GM11168 (cell line): ENCODE measurements around the gene TRIM56.
"Not testable (repeated sequence)": the region's sequence is repeated elsewhere in the genome, so short reads cannot be mapped to it uniquely, and the experiment has no call there.

Experiments used
- in situ Hi-C: fragments of 300-500 bp; cut with MboI; formaldehyde crosslinking; loops from one replicate; pipeline ENCODE4 v1.12.0; 2022; ENCODE audit warnings: low sequenced_read_pairs; ENCODE audit not compliant: unreplicated experiment

TRIM56 gene, protein sequence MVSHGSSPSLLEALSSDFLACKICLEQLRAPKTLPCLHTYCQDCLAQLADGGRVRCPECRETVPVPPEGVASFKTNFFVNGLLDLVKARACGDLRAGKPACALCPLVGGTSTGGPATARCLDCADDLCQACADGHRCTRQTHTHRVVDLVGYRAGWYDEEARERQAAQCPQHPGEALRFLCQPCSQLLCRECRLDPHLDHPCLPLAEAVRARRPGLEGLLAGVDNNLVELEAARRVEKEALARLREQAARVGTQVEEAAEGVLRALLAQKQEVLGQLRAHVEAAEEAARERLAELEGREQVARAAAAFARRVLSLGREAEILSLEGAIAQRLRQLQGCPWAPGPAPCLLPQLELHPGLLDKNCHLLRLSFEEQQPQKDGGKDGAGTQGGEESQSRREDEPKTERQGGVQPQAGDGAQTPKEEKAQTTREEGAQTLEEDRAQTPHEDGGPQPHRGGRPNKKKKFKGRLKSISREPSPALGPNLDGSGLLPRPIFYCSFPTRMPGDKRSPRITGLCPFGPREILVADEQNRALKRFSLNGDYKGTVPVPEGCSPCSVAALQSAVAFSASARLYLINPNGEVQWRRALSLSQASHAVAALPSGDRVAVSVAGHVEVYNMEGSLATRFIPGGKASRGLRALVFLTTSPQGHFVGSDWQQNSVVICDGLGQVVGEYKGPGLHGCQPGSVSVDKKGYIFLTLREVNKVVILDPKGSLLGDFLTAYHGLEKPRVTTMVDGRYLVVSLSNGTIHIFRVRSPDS

DNA sequence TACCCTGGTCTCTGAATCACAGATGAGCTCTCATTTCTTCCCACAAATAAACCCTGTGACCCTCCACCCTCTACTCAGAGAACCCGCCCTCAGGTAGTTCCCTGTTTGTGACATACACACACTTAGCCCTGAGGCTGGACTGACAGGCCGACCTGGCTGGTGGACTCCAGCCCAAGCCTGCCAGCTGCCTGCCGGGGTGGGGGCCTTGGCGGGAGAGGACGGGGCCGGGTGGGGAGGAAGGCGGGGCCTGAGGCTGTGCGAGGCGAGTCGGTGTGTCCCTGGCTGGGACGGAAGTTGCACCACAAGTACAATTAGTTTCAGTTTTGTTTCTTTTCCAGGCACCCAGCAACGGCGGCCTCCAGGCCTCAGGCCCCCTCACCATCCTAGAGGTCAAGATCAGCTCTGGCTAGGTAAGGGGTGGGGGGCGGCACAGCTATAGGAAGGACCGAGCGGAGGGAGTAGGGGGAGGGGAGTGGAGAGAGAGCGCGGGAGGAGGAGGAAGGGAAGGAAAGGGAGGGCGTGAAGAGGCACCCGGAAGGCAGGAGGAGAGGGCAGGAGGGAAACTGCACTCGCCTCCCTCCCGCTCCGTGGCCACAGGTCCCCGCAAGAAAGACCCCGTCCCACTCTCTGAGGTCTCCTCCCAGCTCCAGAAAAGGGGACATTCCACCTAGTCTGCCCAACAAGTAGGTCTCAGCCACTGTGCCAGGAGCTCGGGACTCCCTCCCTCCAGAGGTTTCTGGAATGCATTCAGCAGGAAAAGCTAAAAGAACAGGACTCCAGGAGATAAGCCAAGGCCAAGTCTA is at the start of gene TRIM56:
Gene TRIM56, plus strand, starts transcription at position 320 of the 803 bp plus-strand sequence. CDS start 1,832 bp downstream, outside the sequence.
- in situ Hi-C loops = no loop called here

DNA sequence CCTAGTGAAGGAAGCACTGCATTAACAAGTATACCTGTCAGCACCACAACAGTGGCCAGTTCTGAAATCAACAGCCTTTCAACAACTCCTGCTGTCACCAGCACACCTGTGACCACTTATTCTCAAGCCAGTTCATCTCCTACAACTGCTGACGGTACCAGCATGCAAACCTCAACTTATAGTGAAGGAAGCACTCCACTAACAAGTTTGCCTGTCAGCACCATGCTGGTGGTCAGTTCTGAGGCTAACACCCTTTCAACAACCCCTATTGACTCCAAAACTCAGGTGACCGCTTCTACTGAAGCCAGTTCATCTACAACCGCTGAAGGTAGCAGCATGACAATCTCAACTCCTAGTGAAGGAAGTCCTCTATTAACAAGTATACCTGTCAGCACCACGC is 49.3 kb upstream of the TRIM56 start:
- in situ Hi-C loops = no loop called here

DNA sequence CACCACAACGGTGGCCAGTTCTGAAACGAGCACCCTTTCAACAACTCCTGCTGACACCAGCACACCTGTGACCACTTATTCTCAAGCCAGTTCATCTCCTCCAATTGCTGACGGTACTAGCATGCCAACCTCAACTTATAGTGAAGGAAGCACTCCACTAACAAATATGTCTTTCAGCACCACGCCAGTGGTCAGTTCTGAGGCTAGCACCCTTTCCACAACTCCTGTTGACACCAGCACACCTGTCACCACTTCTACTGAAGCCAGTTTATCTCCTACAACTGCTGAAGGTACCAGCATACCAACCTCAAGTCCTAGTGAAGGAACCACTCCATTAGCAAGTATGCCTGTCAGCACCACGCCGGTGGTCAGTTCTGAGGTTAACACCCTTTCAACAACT is 44.0 kb upstream of the TRIM56 start:
- in situ Hi-C loops = not testable (repeated sequence)

DNA sequence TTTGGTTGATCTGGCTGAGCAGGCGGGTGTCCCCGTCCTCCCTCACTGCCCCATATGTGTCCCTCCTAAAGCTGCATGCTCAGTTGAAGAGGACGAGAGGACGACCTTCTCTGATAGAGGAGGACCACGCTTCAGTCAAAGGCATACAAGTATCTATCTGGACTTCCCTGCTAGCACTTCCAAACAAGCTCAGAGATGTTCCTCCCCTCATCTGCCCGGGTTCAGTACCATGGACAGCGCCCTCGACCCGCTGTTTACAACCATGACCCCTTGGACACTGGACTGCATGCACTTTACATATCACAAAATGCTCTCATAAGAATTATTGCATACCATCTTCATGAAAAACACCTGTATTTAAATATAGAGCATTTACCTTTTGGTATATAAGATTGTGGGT is 26.9 kb upstream of the TRIM56 start:
- in situ Hi-C loops = loop anchor here (5.0 to 25.0 kb wide), 2 partner anchors 96 to 166 kb away; partner anchors contain the start of gene MUC12

DNA sequence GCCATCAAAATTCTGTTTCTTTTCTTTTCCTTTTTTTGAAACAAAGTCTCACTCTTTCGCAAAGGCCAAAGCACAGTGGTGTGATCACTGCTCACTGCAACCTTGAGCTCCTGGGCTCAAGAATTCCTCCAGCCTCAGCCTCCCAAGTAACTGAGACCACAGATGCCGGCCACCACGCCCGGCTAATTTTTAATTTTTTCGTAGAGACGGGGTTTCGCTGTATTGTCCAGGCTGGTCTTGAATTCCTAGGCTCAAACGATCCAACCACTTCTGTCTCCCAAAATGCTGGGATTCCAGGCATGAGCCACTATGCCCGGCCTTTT is 25.7 kb upstream of the TRIM56 start:
- in situ Hi-C loops = loop anchor here (5.0 to 25.0 kb wide), 2 partner anchors 97 to 167 kb away; partner anchors contain the start of gene MUC12

DNA sequence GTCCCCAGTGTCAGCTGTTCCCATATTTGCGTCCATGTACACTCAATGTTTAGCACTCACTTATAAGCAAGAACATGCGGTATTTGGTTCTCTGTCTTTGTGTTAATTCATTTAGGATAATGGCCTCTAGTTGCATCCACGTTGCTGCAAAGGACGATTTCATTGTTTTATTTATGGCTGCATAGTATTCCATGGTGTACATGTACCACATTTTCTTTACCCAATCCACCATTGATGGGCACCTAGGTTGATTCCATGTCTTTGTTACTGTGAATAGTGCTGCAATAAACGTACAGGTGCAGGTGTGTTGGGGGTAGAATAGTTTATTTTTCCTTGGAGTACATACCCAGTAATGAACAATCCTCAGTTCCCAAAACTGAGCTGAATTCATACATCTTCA is 24.3 kb upstream of the TRIM56 start:
- in situ Hi-C loops = loop anchor here (25.0 kb wide), 1 partner anchor 99 kb away; the partner anchor contains the start of gene MUC12

DNA sequence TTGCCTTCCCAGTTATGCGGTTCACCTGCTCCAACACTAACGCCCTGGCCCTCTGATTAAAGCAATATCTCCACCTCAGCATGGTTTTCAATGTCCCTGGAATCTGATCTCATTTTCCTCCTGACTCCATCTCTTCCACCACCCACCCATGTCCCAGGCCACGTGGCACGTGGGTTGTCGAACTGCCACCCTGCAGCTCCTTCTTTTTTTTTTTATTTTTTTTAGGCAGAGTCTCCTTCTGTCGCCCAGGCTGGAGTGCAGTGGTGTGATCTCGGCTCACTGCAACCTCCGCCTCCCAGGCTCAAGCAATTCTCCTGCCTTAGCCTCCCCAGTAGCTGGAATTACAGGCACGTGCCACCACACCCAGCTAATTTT is 21.1 kb upstream of the TRIM56 start:
- in situ Hi-C loops = loop anchor here (25.0 kb wide), 1 partner anchor 102 kb away; the partner anchor contains the start of gene MUC12

DNA sequence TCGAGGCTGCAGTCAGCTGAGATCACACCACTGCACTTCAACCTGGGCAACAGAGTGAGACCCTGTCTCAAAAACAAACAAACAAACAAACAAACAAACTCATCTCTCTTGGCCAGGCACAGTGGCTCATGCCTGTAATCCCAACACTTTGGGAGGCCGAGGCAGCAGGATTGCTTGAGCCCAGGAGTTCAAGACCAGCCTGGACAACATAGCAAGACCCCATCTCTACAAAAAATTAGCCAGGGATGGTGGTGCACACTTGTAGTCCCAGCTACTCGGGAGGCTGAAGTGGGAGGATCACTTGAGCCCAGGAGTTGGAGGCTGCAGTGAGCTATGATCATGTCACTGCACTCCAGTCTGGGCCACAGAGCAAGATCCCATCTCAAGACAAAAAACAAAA is 20.1 kb upstream of the TRIM56 start:
- in situ Hi-C loops = loop anchor here (25.0 kb wide), 1 partner anchor 103 kb away; the partner anchor contains the start of gene MUC12

DNA sequence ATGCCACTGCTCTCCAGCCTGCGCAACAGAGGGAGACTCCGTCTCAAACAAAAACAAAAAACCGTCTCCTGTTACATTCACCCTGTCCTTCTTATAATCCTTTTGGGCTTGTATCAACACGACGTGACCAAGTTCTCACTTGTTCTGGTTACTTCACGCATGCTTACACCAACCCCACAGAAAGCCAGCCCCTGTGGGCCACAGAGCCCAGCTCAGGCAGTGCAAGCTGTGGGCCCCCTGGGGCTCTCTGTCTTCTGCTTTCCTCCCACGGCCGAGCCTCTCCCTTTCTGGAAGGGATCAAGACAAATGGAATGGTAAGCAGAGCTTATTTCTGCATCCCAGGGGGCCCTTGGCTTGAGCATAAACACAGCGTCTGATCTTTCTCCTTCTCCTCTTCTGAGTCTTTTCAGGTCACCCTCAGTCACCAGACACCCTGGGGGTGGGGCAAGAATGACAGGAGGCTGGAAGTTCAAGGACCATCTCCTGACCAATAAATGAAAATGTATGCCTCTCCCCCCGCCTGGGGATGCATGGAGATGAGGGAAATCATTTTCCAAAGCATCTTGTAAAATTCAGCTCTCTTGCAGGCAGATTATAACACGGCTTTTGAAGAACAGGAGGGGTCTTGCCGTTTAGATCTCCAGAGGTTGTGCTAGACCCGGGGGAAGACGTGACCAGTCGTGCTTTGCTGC is 19.0 kb upstream of the TRIM56 start:
- in situ Hi-C loops = loop anchor here (25.0 kb wide), 1 partner anchor 104 kb away; the partner anchor contains the start of gene MUC12

DNA sequence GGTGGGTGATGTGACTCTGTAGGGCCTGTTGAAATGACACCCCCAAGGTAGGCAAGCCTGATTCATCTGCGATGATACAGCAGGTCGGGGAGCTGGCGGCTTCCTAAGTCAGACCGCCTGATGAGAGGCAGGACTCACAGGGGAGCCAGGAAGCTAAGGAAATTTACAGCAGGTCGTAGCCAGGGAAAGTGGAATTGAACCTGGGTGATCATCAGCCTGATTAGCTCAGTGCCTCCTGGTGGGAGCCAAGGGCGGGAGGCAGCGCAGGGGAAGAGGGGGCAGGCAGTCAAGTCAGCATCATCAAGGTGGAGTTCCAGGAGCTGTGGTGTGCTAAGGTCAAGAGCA is 18.5 kb upstream of the TRIM56 start:
- in situ Hi-C loops = loop anchor here (25.0 kb wide), 1 partner anchor 105 kb away; the partner anchor contains the start of gene MUC12

DNA sequence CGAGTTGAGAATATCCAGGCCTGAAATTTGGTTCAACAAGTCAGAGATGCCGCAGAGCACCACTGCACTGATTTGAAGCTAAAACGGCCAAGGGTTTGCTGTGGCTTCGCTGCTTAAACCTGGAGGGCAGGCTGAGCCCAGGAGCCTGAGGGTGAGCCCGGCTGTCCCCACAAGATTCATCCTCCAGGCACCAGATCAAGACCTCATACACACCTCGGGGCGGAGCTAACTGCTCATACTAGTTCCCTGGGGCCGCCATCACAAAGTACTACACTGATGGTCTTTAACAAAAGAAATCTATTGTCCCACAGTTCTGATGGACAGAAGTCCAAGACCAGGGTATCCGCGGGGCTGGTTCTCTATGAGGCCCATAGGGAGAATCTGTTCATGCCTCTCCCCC is 16.9 kb upstream of the TRIM56 start:
- in situ Hi-C loops = loop anchor here (25.0 kb wide), 1 partner anchor 106 kb away; the partner anchor contains the start of gene MUC12

DNA sequence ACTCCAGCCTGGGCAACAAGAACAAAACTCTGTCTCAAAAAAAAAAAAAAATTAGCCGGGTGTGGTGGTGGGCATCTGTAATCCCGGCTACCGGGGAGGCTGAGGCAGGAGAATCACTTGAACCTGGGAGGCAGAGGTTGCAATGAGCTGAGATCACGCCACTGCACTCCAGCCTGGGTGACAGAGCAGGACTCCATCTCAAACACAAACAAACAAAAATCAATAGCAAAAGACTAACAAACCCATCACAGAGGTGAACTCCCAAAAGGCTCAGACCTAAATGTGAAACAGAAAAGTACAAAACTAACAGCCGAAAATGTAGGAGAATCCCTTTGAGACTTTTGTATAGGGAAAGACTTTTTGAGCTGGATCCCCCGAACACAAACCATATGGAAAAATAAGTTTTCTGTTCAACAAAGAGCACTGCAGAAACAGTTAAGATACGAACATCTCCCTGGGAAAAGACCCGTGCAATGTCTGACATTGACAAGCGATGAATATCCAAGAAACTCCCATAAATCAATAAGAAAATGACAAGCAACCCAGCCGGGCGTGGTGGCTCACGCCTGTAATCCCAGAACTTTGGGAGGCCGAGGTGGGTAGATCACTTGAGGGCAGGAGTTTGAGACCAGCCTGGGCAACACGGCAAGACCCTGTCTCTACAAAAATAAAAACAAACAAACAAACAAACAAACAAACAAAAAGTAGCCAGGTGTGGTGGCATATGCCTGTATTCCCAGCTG is 13.7 kb upstream of the TRIM56 start:
- in situ Hi-C loops = loop anchor here (25.0 kb wide), 1 partner anchor 109 kb away; the partner anchor contains the start of gene MUC12

DNA sequence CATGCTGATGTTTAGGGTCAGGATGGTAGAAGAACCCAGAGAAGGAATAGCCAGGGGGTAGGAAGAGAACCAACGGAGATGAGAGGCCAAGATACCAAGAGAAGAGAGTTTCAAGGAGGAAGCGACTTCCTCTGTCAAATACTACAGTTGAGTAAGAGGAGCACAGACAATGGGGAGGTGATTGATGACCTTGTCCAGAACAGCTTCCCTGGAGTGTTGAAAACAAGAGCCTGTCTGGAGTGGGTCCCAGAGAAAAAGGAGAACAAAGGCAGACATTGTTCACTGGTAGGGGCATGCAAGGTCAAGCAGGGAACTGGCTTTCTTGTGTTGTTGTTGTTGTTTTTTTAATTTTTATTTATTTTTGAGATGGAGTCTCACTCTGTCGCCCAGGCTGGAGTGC is 9.6 kb upstream of the TRIM56 start:
- in situ Hi-C loops = no loop called here

DNA sequence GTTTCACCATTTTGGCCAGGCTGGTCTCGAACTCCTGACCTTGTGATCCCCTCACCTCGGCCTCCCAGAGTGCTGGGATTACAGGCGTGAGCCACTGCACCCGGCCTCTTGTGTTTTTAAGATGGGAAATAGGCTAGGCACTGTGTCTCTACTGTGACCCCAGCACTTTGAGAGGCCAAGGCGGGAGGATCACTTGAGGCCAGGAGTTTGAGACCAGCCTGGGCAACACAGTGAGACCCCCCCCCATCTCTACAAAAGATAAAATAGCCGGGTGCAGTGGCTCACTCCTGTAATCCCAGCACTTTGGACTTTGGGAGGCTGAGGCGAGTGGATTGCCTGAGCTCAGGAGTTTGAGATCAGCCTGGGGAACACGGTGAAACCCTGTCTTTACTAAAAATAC is 9.1 kb upstream of the TRIM56 start:
- in situ Hi-C loops = not testable (repeated sequence)

DNA sequence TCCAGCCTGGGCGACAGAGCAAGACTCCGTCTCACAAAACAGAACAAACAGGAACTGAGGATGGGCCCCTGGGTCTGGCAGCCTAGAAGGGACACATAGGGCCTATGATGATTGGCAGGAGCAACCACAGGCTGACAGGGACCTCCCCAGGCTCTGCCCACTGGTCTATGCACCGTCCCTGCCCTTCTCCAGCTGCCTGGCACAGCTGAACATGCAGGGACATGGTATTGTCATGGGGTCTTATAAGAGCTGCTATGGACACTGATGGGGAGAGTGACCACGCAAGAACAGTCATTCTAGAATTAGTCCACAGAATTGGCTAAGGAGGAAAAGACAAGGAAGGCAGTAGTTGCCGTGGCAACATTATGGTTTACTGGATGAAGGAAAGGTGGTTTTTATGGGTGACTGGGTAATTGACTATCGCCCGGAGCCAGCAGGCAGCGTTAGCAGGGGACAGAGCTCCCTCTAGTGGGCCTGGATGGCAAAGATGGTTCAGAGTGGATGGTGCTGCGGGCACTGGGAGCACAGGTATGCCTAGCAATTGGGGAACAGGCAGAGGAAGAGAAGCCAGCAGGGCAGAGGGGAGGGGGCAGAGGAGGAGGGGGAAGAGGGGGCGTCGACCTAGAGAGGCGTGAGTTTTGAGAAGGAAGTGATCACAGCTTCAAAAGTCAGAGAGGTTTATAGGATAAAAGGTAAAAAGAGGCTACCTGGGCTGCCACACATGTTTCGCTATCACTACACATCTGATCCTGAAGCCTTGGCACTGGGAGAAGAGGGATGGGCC is 7.8 kb upstream of the TRIM56 start:
- in situ Hi-C loops = no loop called here

DNA sequence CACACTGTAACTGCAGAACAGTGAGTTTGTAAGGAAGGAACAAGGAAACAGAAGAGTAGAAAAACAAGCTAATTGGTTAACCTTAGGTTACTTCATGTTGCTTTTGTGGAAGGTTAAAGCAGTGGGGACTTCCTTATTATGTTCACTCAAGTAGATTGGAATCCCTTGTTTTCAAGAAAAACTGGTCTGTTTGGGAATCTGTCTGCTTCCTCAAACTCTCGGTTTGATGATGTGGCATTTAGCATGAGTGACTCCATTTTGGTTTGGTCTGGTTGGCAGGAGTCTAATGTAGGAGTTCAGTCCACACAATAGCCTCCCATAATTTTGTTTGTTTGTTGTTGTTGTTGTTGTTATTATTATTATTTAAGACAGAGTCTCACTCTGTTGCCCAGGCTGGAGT is 3.8 kb upstream of the TRIM56 start:
- in situ Hi-C loops = no loop called here

DNA sequence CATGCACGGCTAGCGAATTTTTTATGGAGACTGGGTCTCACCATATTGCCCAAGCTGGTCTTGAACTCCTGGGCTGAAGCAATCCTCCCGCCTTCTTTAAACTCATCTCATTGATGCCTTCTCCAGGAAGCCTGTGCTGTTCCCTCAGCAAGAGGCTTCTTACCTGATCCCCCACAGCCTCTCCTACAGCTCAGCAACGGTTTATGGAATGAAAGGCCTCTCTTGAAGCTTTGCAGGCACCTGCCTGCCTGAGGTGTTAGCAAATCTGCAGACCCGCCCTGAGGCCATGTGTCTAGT is 468 bp upstream of the TRIM56 start:
- in situ Hi-C loops = no loop called here

DNA sequence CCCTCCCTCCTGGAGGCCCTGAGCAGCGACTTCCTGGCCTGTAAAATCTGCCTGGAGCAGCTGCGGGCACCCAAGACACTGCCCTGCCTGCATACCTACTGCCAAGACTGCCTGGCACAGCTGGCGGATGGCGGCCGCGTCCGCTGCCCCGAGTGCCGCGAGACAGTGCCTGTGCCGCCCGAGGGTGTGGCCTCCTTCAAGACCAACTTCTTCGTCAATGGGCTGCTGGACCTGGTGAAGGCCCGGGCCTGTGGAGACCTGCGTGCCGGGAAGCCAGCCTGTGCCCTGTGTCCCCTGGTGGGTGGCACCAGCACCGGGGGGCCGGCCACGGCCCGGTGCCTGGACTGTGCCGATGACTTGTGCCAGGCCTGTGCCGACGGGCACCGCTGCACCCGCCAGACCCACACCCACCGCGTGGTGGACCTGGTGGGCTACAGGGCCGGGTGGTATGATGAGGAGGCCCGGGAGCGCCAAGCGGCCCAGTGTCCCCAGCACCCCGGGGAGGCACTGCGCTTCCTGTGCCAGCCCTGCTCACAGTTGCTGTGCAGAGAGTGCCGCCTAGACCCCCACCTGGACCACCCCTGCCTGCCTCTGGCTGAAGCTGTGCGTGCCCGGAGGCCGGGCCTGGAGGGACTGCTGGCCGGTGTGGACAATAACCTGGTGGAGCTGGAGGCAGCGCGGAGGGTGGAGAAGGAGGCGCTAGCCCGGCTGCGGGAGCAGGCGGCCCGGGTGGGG is 2.2 kb downstream of the TRIM56 start:
- in situ Hi-C loops = no loop called here
